ENCODE results near the gene BRD3. TPM values are rescaled to one million over a fixed set of nuclear protein-coding genes. Genes with fewer than 3 reads are reported as not detected.

The BRD3 gene
- total RNA-seq, 1 donor from 2014 or later, result 4.5 TPM

DNA sequence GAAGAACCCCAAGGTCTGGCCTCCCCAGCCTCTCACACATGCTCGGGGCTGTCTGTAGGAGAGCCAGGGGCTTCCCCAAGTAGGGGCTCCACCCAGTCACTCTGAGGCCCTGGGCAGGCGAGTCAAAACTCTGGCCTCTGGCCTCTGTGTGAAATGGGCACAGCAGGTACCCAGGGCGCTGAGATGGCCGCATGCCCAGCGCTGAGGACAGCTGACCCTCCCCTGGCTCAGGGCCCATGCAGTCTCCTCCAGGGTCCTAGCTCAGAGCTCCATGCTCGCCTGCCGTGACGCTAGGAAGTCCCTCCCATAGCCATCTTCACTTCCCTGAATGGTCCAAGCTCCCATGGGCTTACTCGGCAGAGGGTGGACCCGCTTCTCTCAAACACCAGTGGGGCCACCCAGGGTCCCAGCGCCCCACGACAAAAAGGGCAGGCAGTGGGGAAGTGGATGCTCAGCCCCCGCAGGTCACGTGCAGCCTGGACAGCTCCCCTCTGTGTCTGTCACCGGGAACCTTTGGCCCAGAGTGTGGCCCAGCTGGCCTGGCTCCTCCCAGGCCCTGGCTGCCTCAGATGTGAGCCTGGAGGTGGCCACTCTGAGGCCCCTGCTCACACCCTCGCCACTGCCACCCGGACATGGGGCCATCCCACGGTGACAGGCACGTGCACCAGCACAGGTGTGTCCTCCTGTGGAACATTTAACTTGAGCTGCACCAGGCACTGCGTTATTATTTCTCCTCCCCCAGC, 63.5 kb downstream of the BRD3 start:
- H3K27me3 ChIP-seq (ENCODE audit: control insufficient read depth, insufficient read depth, low read length), result no peaks in the 10 kb centered on the region
- FAIRE-seq, result no peak
- no peak overlapping the region for H3K4me3 ChIP-seq (ENCODE audit: low read depth, low read length)
- no peaks in the 10 kb centered on the region for H3K36me3 ChIP-seq (ENCODE audit: control insufficient read depth, insufficient read depth, low read length)
- TF ChIP-seq, protein P1, sequence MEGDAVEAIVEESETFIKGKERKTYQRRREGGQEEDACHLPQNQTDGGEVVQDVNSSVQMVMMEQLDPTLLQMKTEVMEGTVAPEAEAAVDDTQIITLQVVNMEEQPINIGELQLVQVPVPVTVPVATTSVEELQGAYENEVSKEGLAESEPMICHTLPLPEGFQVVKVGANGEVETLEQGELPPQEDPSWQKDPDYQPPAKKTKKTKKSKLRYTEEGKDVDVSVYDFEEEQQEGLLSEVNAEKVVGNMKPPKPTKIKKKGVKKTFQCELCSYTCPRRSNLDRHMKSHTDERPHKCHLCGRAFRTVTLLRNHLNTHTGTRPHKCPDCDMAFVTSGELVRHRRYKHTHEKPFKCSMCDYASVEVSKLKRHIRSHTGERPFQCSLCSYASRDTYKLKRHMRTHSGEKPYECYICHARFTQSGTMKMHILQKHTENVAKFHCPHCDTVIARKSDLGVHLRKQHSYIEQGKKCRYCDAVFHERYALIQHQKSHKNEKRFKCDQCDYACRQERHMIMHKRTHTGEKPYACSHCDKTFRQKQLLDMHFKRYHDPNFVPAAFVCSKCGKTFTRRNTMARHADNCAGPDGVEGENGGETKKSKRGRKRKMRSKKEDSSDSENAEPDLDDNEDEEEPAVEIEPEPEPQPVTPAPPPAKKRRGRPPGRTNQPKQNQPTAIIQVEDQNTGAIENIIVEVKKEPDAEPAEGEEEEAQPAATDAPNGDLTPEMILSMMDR (IDR thresholded peaks at IDR 0.05; ENCODE audit: insufficient read depth, low read length, severe bottlenecking), result no peak
- no peak for DNase-seq (ENCODE audit: low read depth)

DNA sequence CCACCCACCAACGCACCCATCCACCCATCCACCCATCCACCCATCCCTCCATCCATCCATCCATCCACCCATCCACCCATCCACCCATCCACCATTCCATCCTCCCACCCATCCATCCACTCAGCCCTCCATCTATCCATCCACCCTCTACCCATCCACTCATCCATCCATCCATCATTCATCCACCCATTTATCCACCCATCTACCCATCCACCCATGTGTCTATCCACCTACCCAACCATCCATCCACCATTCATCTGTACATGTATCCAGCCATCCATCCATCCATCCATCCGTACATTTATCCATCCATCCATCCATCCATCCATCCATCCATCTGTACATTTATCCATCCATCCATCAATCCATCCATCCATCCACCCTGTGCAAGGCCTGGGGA, 64.6 kb downstream of the BRD3 start:
- DNase-seq (ENCODE audit: low read depth), result no peak
- FAIRE-seq, result no peak
- Histone ChIP-seq H3K27me3 (ENCODE audit: control insufficient read depth, insufficient read depth, low read length) (no peaks in the 10 kb centered on the region), H3K4me3 (ENCODE audit: low read depth, low read length) (no peak overlapping the region), H3K36me3 (ENCODE audit: control insufficient read depth, insufficient read depth, low read length) (no peaks in the 10 kb centered on the region)
- TF ChIP-seq, protein P1 (IDR thresholded peaks at IDR 0.05; ENCODE audit: insufficient read depth, low read length, severe bottlenecking), result no peak

- Histone ChIP-seq H3K27me3 (ENCODE audit: control insufficient read depth, insufficient read depth, low read length) (no peaks in the 10 kb centered on the region), H3K4me3 (ENCODE audit: low read depth, low read length) (no peak overlapping the region), H3K36me3 (ENCODE audit: control insufficient read depth, insufficient read depth, low read length) (no peaks in the 10 kb centered on the region)
- TF ChIP-seq, protein P1 (IDR thresholded peaks at IDR 0.05; ENCODE audit: insufficient read depth, low read length, severe bottlenecking), result no peak
- FAIRE-seq, result no peak
- DNase-seq (ENCODE audit: low read depth), result no peak
These were observed 65.0 kb downstream of the BRD3 start for GRCh38 chr9:134002796-134003195.

- DNase-seq (ENCODE audit: low read depth), result no peak
- Histone ChIP-seq H3K27me3 (ENCODE audit: control insufficient read depth, insufficient read depth, low read length) (no peaks in the 10 kb centered on the region), H3K4me3 (ENCODE audit: low read depth, low read length) (no peak overlapping the region), H3K36me3 (ENCODE audit: control insufficient read depth, insufficient read depth, low read length) (no peaks in the 10 kb centered on the region)
- TF ChIP-seq, protein P1 (IDR thresholded peaks at IDR 0.05; ENCODE audit: insufficient read depth, low read length, severe bottlenecking), result no peak
- FAIRE-seq, result no peak
These were observed 68.0 kb downstream of the BRD3 start for GRCh38 chr9:133999851-134000265.

GRCh38 chr9:133998915-133999595, 68.8 kb downstream of the BRD3 start:
- DNase-seq (ENCODE audit: low read depth), result no peak
- no peak for FAIRE-seq
- Histone ChIP-seq H3K4me3 (ENCODE audit: low read depth, low read length) (no peak overlapping the region), H3K36me3 (ENCODE audit: control insufficient read depth, insufficient read depth, low read length) (no peaks in the 10 kb centered on the region), H3K27me3 (ENCODE audit: control insufficient read depth, insufficient read depth, low read length) (no peaks in the 10 kb centered on the region)
- TF ChIP-seq, protein P1 (IDR thresholded peaks at IDR 0.05; ENCODE audit: insufficient read depth, low read length, severe bottlenecking), result no peak

Data from bronchial epithelial cell (primary cell).